ENCODE data around the gene CLTA. TPM values are rescaled to one million over a fixed set of nuclear protein-coding genes. Genes with fewer than 3 reads are reported as not detected.
"Not testable (repeated sequence)": the region's sequence is repeated elsewhere in the genome, so short reads cannot be mapped to it uniquely, and the experiment has no call there.

CLTA gene
- total RNA-seq, 1 donor from 2014 or later: 243 TPM

DNA sequence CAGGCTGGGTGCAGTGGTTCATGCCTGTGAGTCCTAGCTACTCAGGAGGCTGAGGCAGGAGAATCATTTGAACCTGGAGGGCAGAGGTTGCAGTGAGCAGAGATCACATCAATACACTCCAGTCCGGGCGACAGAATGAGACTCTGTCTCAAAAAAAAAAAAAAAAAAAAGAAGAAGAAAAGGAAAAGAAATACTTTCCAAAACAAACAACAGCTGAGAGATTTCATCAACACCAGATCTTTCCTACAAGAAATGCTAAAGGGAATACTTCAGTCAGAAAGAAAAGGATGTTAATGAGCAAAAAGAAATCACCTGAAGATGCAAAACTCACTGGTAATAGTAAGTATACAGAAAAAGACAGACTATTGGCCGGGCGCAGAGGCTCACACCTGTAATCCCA is 13.2 kb upstream of the CLTA start:
- peaks cover 8% of the 10 kb centered on the region for H3K4me1 Mint-ChIP-seq (ENCODE audit: low read depth)
- TF ChIP-seq, protein P1, sequence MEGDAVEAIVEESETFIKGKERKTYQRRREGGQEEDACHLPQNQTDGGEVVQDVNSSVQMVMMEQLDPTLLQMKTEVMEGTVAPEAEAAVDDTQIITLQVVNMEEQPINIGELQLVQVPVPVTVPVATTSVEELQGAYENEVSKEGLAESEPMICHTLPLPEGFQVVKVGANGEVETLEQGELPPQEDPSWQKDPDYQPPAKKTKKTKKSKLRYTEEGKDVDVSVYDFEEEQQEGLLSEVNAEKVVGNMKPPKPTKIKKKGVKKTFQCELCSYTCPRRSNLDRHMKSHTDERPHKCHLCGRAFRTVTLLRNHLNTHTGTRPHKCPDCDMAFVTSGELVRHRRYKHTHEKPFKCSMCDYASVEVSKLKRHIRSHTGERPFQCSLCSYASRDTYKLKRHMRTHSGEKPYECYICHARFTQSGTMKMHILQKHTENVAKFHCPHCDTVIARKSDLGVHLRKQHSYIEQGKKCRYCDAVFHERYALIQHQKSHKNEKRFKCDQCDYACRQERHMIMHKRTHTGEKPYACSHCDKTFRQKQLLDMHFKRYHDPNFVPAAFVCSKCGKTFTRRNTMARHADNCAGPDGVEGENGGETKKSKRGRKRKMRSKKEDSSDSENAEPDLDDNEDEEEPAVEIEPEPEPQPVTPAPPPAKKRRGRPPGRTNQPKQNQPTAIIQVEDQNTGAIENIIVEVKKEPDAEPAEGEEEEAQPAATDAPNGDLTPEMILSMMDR (IDR thresholded peaks at IDR 0.05): no peak
- DNase-seq (ENCODE audit: low spot score): no peak
- H3K4me3 Mint-ChIP-seq (ENCODE audit: unreplicated experiment): no peak overlapping the region
- H3K9me3 Mint-ChIP-seq (ENCODE audit: low read depth): peaks cover 8% of the 10 kb centered on the region
- peaks cover under 1% of the 10 kb centered on the region for H3K36me3 Mint-ChIP-seq (ENCODE audit: low read depth)
- no peaks in the 10 kb centered on the region for H3K27me3 Mint-ChIP-seq (ENCODE audit: low read depth)
- H3K27ac Mint-ChIP-seq (ENCODE audit: unreplicated experiment): no peak overlapping the region

DNA sequence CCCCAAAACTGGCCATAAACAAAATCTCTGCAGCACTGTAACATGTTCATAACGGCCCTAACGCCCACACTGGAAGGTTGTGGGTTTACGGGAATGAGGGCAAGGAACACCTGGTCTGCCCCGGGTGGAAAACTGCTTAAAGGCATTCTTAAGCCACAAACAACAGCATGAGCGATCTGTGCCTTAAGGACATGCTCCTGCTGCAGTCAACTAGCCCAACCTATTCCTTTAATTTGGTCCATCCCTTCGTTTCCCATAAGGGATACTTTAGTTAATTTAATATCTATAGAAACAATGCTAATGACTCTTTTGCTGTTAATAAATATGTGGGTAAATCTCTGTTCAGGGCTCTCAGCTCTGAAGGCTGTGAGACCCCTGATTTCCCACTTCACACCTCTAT is 10.5 kb upstream of the CLTA start:
- H3K27ac Mint-ChIP-seq (ENCODE audit: unreplicated experiment); H3K27me3 Mint-ChIP-seq (ENCODE audit: low read depth); H3K9me3 Mint-ChIP-seq (ENCODE audit: low read depth); H3K36me3 Mint-ChIP-seq (ENCODE audit: low read depth); DNase-seq (ENCODE audit: low spot score); H3K4me1 Mint-ChIP-seq (ENCODE audit: low read depth); H3K4me3 Mint-ChIP-seq (ENCODE audit: unreplicated experiment): not testable (repeated sequence)

DNA sequence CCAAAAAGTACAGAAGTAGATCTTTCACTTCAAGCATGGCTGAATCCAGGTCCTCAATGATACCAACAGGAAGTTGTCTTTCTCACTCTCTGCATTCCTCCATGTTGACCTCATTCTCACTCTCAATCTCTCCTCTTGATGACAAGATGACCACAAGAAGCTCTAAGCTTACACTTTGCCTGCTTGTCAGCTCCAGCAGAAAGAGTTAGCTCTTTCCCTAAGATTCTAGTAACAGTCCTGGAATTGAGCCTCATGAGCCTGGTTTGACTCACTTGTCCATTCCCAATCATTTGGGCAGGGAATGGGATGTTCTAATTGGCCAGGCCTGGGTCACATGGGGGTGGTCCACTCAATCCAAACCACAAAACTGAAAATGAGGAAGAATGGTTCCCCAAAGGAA is 3.3 kb upstream of the CLTA start:
- DNase-seq (ENCODE audit: low spot score): no peak
- TF ChIP-seq, protein P1 (IDR thresholded peaks at IDR 0.05): no peak
- Mint-ChIP-seq H3K4me3 (ENCODE audit: unreplicated experiment) (no peak overlapping the region), H3K27me3 (ENCODE audit: low read depth) (no peaks in the 10 kb centered on the region), H3K27ac (ENCODE audit: unreplicated experiment) (peak overlapping the region; percentile 30), H3K9me3 (ENCODE audit: low read depth) (no peaks in the 10 kb centered on the region), H3K4me1 (ENCODE audit: low read depth) (peaks cover 30% of the 10 kb centered on the region), H3K36me3 (ENCODE audit: low read depth) (no peaks in the 10 kb centered on the region)

DNA sequence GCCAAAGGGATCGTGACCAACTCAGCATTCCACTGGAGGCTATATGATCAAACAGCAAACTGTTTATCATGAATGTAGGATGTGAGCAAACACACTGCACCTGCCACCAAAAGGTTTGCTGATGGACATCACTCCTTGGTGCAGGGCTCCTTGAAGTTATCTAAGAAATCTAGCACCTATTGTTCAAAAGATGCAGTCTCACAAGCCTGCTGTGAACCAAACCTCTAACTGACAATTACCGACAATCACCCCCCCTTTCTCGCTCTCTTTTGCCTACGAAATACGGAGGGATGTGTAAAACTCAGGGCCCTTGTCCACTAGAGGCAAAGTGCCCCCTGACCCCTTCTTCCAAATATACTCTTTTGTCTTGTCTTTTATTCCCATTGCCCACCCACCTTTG is 2.5 kb upstream of the CLTA start:
- TF ChIP-seq, protein P1 (IDR thresholded peaks at IDR 0.05): no peak
- peaks cover 38% of the 10 kb centered on the region for H3K4me1 Mint-ChIP-seq (ENCODE audit: low read depth)
- no peaks in the 10 kb centered on the region for H3K27me3 Mint-ChIP-seq (ENCODE audit: low read depth)
- H3K27ac Mint-ChIP-seq (ENCODE audit: unreplicated experiment): no peak overlapping the region
- H3K9me3 Mint-ChIP-seq (ENCODE audit: low read depth): no peaks in the 10 kb centered on the region
- no peak for DNase-seq (ENCODE audit: low spot score)
- H3K36me3 Mint-ChIP-seq (ENCODE audit: low read depth): no peaks in the 10 kb centered on the region
- no peak overlapping the region for H3K4me3 Mint-ChIP-seq (ENCODE audit: unreplicated experiment)

DNA sequence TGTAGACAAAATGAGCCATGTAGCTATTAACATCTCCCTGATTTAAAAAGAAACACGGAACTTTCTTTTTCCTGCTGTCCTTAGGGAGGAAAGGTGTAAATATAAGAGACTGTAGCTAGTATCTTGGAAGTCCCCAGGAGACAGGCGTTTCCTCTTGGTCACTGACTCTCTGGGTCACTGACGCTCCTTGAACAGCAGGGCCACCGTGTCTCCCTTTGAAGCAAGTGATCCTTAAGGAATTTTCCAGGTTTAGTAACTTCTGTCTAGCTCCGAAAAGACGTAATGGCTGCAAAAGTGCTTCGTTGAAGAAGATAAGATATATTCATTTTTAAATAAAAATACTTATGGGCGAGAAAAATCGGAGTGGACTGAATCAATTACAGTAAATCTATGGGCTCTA is 745 bp upstream of the CLTA start:
- H3K27ac Mint-ChIP-seq (ENCODE audit: unreplicated experiment): peak overlapping the region; percentile 89
- peaks cover 2% of the 10 kb centered on the region for H3K36me3 Mint-ChIP-seq (ENCODE audit: low read depth)
- H3K27me3 Mint-ChIP-seq (ENCODE audit: low read depth): no peaks in the 10 kb centered on the region
- H3K4me3 Mint-ChIP-seq (ENCODE audit: unreplicated experiment): peak overlapping the region; percentile 94
- TF ChIP-seq, protein P1 (IDR thresholded peaks at IDR 0.05): no peak
- H3K9me3 Mint-ChIP-seq (ENCODE audit: low read depth): no peaks in the 10 kb centered on the region
- DNase-seq (ENCODE audit: low spot score): no peak
- peaks cover 56% of the 10 kb centered on the region for H3K4me1 Mint-ChIP-seq (ENCODE audit: low read depth)

DNA sequence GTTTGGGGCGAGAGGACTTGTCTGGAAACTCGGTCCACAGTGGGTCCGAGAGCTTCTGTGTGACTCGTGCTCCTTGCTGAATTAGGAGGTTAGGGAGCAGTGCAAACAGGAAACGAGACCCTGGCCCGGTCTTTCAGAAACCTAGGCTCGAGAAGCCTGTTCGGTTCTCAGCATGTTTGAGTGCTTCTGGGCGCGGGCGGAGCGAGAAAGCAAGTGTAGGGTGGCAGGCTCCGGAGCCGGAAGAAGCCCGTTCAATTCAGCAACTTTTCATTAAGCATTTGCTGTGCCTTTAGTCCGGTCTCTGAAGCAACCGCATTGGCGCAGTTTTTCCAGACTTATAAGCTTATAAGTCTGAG is 547 bp downstream of the CLTA start:
- peak overlapping the region; percentile 94 for H3K4me3 Mint-ChIP-seq (ENCODE audit: unreplicated experiment)
- H3K9me3 Mint-ChIP-seq (ENCODE audit: low read depth): no peaks in the 10 kb centered on the region
- H3K4me1 Mint-ChIP-seq (ENCODE audit: low read depth): peaks cover 62% of the 10 kb centered on the region
- H3K27ac Mint-ChIP-seq (ENCODE audit: unreplicated experiment): peak overlapping the region; percentile 88
- peaks cover 2% of the 10 kb centered on the region for H3K36me3 Mint-ChIP-seq (ENCODE audit: low read depth)
- TF ChIP-seq, protein P1 (IDR thresholded peaks at IDR 0.05): no peak
- no peaks in the 10 kb centered on the region for H3K27me3 Mint-ChIP-seq (ENCODE audit: low read depth)
- DNase-seq (ENCODE audit: low spot score): no peak
